OCI-LY1 (cell line): Measurements from ENCODE around the gene RBP3.

Experiments used
- H2AFZ ChIP-seq: fragments of 200-600 bp; sonication (generic), shearing (Covaris generic); 2 replicates; pipeline ENCODE4 v1.6.0; 2014; ENCODE audit warnings: antibody characterized with exemption, mild to moderate bottlenecking, low read length
- H3F3A ChIP-seq: fragments of 200-600 bp; sonication (generic), shearing (Covaris generic); 2 replicates; pipeline ENCODE4 v1.6.0; 2014; ENCODE audit warnings: mild to moderate bottlenecking, antibody characterized with exemption, low read length, moderate library complexity; ENCODE audit not compliant: insufficient read depth
- H3K27ac ChIP-seq: fragments of 200-600 bp; sonication (generic); 2 replicates; pipeline ENCODE4 v1.5.1; 2014; ENCODE audit warnings: low read length, mixed run types, mild to moderate bottlenecking, low read depth; ENCODE audit not compliant: poor library complexity, severe bottlenecking
- H3K27me3 ChIP-seq: fragments of 200-600 bp; sonication (generic); 2 replicates; pipeline ENCODE4 v1.6.0; 2014; ENCODE audit warnings: antibody characterized with exemption, mild to moderate bottlenecking, low read length, moderate library complexity; ENCODE audit not compliant: insufficient read depth
- H3K36me3 ChIP-seq: fragments of 200-600 bp; sonication (generic); 2 replicates; pipeline ENCODE4 v1.6.1; 2014; ENCODE audit warnings: mild to moderate bottlenecking, antibody characterized with exemption, low read length, moderate library complexity, mixed read lengths; ENCODE audit not compliant: insufficient read depth
- H3K4me1 ChIP-seq: fragments of 200-600 bp; sonication (generic); 2 replicates; pipeline ENCODE4 v1.5.1; 2014; ENCODE audit warnings: mild to moderate bottlenecking, low read length, moderate library complexity; ENCODE audit not compliant: insufficient read depth, severe bottlenecking
- H3K4me2 ChIP-seq: fragments of 200-600 bp; sonication (generic), shearing (Covaris generic); 2 replicates; pipeline ENCODE4 v1.6.1; 2014; ENCODE audit warnings: low read length
- H3K4me3 ChIP-seq: fragments of 200-600 bp; sonication (generic); 2 replicates; pipeline ENCODE4 v1.5.1; 2014; ENCODE audit warnings: low read length, low read depth, mild to moderate bottlenecking, mixed read lengths; ENCODE audit not compliant: poor library complexity, severe bottlenecking
- H3K79me2 ChIP-seq: fragments of 200-600 bp; shearing (Covaris generic); 2 replicates; pipeline ENCODE4 v1.6.1; 2016; ENCODE audit warnings: mixed run types, low read length, mixed read lengths; ENCODE audit not compliant: insufficient read depth
- H3K9ac ChIP-seq: fragments of 200-600 bp; sonication (generic), shearing (Covaris generic); 2 replicates; pipeline ENCODE4 v1.6.1; 2014; ENCODE audit warnings: mild to moderate bottlenecking, low read length, mixed read lengths
- H3K9me2 ChIP-seq: fragments of 200-600 bp; sonication (generic), shearing (Covaris generic); 2 replicates; pipeline ENCODE4 v1.6.1; 2014; ENCODE audit warnings: low read depth, mild to moderate bottlenecking, low read length, mixed read lengths
- H3K9me3 ChIP-seq: fragments of 200-600 bp; shearing (Covaris generic); 2 replicates; pipeline ENCODE4 v1.6.1; 2014; ENCODE audit warnings: low read length, mixed read lengths
- H4K20me1 ChIP-seq: fragments of 200-600 bp; sonication (generic), shearing (Covaris generic); 2 replicates; pipeline ENCODE4 v1.6.0; 2016; ENCODE audit warnings: mild to moderate bottlenecking, low read length; ENCODE audit not compliant: insufficient read depth
- CTCF ChIP-seq: fragments of 200-600 bp; sonication (generic), shearing (Covaris generic); IDR thresholded peaks from 2 replicates; pipeline ENCODE4 v1.5.1; 2017; ENCODE audit warnings: mild to moderate bottlenecking, antibody characterized with exemption, low read length, moderate library complexity, mixed read lengths
- EZH2 ChIP-seq: fragments of 200-600 bp; sonication (generic), shearing (Covaris generic); IDR thresholded peaks from 2 replicates; pipeline ENCODE4 v1.8.0; 2017; ENCODE audit warnings: borderline replicate concordance, mixed run types, mild to moderate bottlenecking, antibody characterized with exemption, low read length, moderate library complexity, mixed read lengths

RBP3 gene

GRCh38 chr10:47406870-47407691 lies 58.9 kb downstream of the RBP3 start:
- Histone ChIP-seq H3K27me3 (no peaks in the 10 kb centered on the region), H3F3A (no peaks in the 10 kb centered on the region), H3K9me2 (no peaks in the 10 kb centered on the region), H3K79me2 (no peaks in the 10 kb centered on the region), H4K20me1 (no peaks in the 10 kb centered on the region), H2AFZ (no peak overlapping the region), H3K4me2 (no peak overlapping the region), H3K27ac (no peak overlapping the region), H3K36me3 (no peaks in the 10 kb centered on the region), H3K9me3 (no peaks in the 10 kb centered on the region), H3K9ac (no peak overlapping the region), H3K4me3 (no peak overlapping the region), H3K4me1 (no peaks in the 10 kb centered on the region)
- TF ChIP-seq CTCF (no peak), EZH2 (no peak)
